Measurements from ENCODE around the gene GRID2. TPM values are rescaled to one million over a fixed set of nuclear protein-coding genes. Genes with fewer than 3 reads are reported as not detected.

The GRID2 gene
- total and polyA plus RNA-seq, 2 donors (not counting 1 experiment from before 2014, with no cell fraction given) = under 0.01 to 0.02 TPM

GRCh38 chr4:92580816-92581215 lies 277.1 kb downstream of the GRID2 start:
- Histone ChIP-seq H2AFZ (ENCODE audit: low read length) (no peak overlapping the region), H3K36me3 (ENCODE audit: control insufficient read depth, insufficient read depth, low read length) (no peaks in the 10 kb centered on the region), H3K4me3 (replicated peaks in 1 of 4; ENCODE audit: control extremely low read depth in 1 of 4, insufficient read depth in 1 of 4, low read depth in 3 of 4, low read length in 4 of 4) (no peak overlapping the region), H3K27ac (ENCODE audit: insufficient read depth, low read length) (no peak overlapping the region), H4K20me1 (ENCODE audit: control insufficient read depth, extremely low read depth, insufficient read depth, low read length) (no peaks in the 10 kb centered on the region), H3K9me3 (ENCODE audit: control insufficient read depth, insufficient read depth, low read depth, low read length) (no peaks in the 10 kb centered on the region), H3K79me2 (ENCODE audit: control insufficient read depth, insufficient read depth, low read length) (no peaks in the 10 kb centered on the region), H3K4me2 (ENCODE audit: extremely low read depth, insufficient read depth, low read length) (no peak overlapping the region), H3K4me1 (ENCODE audit: control insufficient read depth, extremely low read depth, insufficient read depth, low read length) (no peaks in the 10 kb centered on the region), H3K9ac (ENCODE audit: insufficient read depth, low read length) (no peak overlapping the region), H3K27me3 (ENCODE audit: control insufficient read depth, insufficient read depth, low read length) (no peaks in the 10 kb centered on the region)
- TF ChIP-seq EZH2 (IDR thresholded peaks at IDR 0.05; ENCODE audit: low read length, missing control alignments) = no peak
- TF ChIP-seq, protein P1, sequence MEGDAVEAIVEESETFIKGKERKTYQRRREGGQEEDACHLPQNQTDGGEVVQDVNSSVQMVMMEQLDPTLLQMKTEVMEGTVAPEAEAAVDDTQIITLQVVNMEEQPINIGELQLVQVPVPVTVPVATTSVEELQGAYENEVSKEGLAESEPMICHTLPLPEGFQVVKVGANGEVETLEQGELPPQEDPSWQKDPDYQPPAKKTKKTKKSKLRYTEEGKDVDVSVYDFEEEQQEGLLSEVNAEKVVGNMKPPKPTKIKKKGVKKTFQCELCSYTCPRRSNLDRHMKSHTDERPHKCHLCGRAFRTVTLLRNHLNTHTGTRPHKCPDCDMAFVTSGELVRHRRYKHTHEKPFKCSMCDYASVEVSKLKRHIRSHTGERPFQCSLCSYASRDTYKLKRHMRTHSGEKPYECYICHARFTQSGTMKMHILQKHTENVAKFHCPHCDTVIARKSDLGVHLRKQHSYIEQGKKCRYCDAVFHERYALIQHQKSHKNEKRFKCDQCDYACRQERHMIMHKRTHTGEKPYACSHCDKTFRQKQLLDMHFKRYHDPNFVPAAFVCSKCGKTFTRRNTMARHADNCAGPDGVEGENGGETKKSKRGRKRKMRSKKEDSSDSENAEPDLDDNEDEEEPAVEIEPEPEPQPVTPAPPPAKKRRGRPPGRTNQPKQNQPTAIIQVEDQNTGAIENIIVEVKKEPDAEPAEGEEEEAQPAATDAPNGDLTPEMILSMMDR (conservative IDR thresholded peaks at IDR 0.05 in 1 of 2, IDR thresholded peaks at IDR 0.05 in 1 of 2; ENCODE audit: low read depth in 1 of 2, low read length in 2 of 2) = no peak
- DNase-seq (ENCODE audit: low read depth in 2 of 2) = no peak

- no peak overlapping the region for H2AFZ ChIP-seq (ENCODE audit: low read length)
- no peak overlapping the region for H3K4me2 ChIP-seq (ENCODE audit: extremely low read depth, insufficient read depth, low read length)
- no peak overlapping the region for H3K9ac ChIP-seq (ENCODE audit: insufficient read depth, low read length)
- H3K79me2 ChIP-seq (ENCODE audit: control insufficient read depth, insufficient read depth, low read length) = no peaks in the 10 kb centered on the region
- H4K20me1 ChIP-seq (ENCODE audit: control insufficient read depth, extremely low read depth, insufficient read depth, low read length) = no peaks in the 10 kb centered on the region
- peak; percentile 1 to 23 for DNase-seq (ENCODE audit: low read depth in 2 of 2)
- no peaks in the 10 kb centered on the region for H3K27me3 ChIP-seq (ENCODE audit: control insufficient read depth, insufficient read depth, low read length)
- H3K4me3 ChIP-seq (replicated peaks in 1 of 4; ENCODE audit: control extremely low read depth in 1 of 4, insufficient read depth in 1 of 4, low read depth in 3 of 4, low read length in 4 of 4) = no peak overlapping the region
- no peak overlapping the region for H3K27ac ChIP-seq (ENCODE audit: insufficient read depth, low read length)
- H3K36me3 ChIP-seq (ENCODE audit: control insufficient read depth, insufficient read depth, low read length) = no peaks in the 10 kb centered on the region
- TF ChIP-seq EZH2 (IDR thresholded peaks at IDR 0.05; ENCODE audit: low read length, missing control alignments) = no peak
- TF ChIP-seq, protein P1 (conservative IDR thresholded peaks at IDR 0.05 in 1 of 2, IDR thresholded peaks at IDR 0.05 in 1 of 2; ENCODE audit: low read depth in 1 of 2, low read length in 2 of 2) = no peak
- H3K9me3 ChIP-seq (ENCODE audit: control insufficient read depth, insufficient read depth, low read depth, low read length) = no peaks in the 10 kb centered on the region
- no peaks in the 10 kb centered on the region for H3K4me1 ChIP-seq (ENCODE audit: control insufficient read depth, extremely low read depth, insufficient read depth, low read length)
Measured at GRCh38 chr4:92599044-92599443, 295.3 kb downstream of the GRID2 start.

- Histone ChIP-seq H3K36me3 (ENCODE audit: control insufficient read depth, insufficient read depth, low read length) (no peaks in the 10 kb centered on the region), H3K4me3 (replicated peaks in 1 of 4; ENCODE audit: control extremely low read depth in 1 of 4, insufficient read depth in 1 of 4, low read depth in 3 of 4, low read length in 4 of 4) (no peak overlapping the region), H2AFZ (ENCODE audit: low read length) (no peak overlapping the region), H4K20me1 (ENCODE audit: control insufficient read depth, extremely low read depth, insufficient read depth, low read length) (no peaks in the 10 kb centered on the region), H3K27ac (ENCODE audit: insufficient read depth, low read length) (no peak overlapping the region), H3K79me2 (ENCODE audit: control insufficient read depth, insufficient read depth, low read length) (no peaks in the 10 kb centered on the region), H3K4me2 (ENCODE audit: extremely low read depth, insufficient read depth, low read length) (no peak overlapping the region), H3K27me3 (ENCODE audit: control insufficient read depth, insufficient read depth, low read length) (no peaks in the 10 kb centered on the region), H3K9ac (ENCODE audit: insufficient read depth, low read length) (no peak overlapping the region), H3K4me1 (ENCODE audit: control insufficient read depth, extremely low read depth, insufficient read depth, low read length) (no peaks in the 10 kb centered on the region), H3K9me3 (ENCODE audit: control insufficient read depth, insufficient read depth, low read depth, low read length) (no peaks in the 10 kb centered on the region)
- no peak for DNase-seq (ENCODE audit: low read depth in 2 of 2)
- TF ChIP-seq, protein P1 (conservative IDR thresholded peaks at IDR 0.05 in 1 of 2, IDR thresholded peaks at IDR 0.05 in 1 of 2; ENCODE audit: low read depth in 1 of 2, low read length in 2 of 2) = no peak
- no peak for TF ChIP-seq EZH2 (IDR thresholded peaks at IDR 0.05; ENCODE audit: low read length, missing control alignments)
Measured at GRCh38 chr4:92600638-92601037, 296.9 kb downstream of the GRID2 start.

All from fibroblast of lung (primary cell).